ENCODE results near the gene PIGBOS1. TPM values are rescaled to one million over a fixed set of nuclear protein-coding genes. Genes with fewer than 3 reads are reported as not detected.
A peak's percentile ranks its signal among the peaks of the same experiment; 100 is the strongest.

Gene PIGBOS1
- total RNA-seq, 1 donor from 2014 or later, result 6.3 TPM

DNA sequence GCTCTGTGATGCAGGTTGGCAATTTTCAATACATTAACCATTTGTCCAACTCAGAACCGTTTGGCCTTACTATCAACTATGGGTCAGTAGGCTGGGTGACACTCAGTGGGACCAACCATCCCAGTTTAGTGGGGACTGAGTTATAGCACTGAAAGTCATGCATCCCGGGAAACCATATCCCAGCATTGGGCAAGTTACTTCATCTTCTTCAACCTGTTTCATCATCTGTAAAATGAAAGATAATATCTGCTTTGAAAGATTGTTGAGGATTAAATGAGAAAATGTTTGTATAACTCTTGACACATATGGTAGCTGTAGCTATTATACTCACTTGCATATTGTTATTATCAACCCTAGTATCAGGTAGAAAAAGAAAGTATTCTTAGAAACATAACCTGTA is 41.2 kb downstream of the PIGBOS1 start:
- no peak for ATAC-seq
- intact Hi-C loops (cut with micrococcal nuclease), result no loop called here
- DNase-seq, result no peak

DNA sequence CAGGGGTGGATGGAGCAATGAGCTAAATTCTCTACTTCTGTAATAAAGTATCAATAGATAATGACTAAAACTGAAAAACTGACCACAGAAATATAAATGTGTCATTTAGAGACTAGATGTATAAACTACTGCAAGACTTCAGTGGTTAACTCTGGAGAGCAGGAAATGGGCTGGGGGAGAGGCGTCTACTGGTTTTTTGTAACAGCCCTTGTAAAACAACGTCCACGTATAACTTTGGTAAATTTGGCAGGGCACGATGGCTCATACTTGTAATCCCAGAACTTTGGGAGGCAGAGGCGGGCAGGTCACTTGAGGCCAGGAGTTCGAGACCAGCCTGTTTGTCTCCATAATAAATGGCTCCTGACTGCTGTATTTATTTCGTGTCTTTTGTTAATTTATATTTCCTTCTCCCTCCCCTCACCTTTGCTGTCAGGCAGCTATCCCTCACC is 41.8 kb downstream of the PIGBOS1 start:
- ATAC-seq (no peak), DNase-seq (no peak)
- intact Hi-C loops (cut with micrococcal nuclease), result no loop called here

DNA sequence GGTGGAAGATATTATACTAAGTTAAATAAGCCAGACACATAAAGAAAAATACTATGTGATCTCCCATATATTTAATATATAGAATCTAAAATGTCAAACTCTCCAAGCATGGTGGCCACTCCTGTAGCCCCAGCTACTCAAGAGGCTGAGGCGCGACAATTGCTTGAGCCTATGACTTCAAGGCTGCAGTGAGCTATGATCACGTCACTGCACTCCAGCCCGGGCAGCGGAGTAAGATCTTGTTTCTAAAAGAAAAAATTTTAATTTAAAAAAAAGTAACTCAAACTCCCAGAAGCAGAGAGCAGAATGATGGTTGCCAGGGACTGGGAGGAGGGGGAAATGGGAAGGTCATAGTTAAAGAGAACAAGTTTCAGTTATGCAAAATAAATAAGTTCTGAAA is 42.6 kb downstream of the PIGBOS1 start:
- DNase-seq, result no peak
- ATAC-seq, result no peak
- intact Hi-C loops (cut with micrococcal nuclease), result no loop called here

DNA sequence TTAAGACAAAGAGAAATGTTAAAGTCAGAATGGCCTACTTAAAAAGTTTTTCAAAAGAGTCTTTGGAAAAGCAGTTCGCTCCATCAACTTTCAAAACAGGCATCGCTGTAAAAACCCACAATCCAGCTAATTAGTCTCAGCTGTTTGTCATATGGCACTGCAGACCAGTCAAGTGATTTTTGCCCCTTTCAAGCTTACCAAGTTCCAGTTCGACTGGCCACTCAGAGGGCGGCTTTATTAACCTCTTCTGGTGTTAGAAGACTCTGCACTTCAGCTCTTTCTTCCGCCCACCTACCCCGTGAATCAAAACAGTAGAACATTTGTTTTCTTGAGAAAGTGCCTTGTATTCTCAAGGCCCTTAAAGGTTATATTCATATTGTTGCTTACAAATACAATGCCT is 48.6 kb downstream of the PIGBOS1 start:
- intact Hi-C loops (cut with micrococcal nuclease), result no loop called here
- no peak for DNase-seq
- ATAC-seq, result no peak

DNA sequence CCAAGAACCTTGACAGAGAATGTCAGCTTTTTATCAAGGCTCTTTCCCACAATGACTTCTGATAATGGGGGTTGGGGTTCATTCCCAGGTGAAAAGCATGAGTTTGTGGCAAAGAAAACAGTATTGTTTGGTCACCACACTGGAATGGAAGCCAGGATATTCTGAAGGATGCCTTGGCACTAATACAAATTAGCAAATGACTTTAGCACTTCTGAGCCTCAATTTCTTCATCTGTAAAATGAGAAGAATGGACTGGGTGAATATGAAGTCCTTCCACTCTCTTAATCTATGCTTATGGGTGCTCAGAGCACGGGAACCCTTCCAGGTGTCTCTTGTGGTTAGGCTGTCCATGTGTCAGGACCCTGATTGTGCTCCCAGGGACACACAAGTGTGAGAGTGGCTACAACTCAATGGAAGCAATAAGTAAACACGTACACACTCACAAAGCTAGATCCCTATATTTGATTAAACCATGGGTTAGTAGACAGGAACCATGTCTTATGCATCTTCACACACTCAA is 50.7 kb downstream of the PIGBOS1 start:
- DNase-seq, result no peak
- ATAC-seq, result no peak
- intact Hi-C loops (cut with micrococcal nuclease), result no loop called here

DNA sequence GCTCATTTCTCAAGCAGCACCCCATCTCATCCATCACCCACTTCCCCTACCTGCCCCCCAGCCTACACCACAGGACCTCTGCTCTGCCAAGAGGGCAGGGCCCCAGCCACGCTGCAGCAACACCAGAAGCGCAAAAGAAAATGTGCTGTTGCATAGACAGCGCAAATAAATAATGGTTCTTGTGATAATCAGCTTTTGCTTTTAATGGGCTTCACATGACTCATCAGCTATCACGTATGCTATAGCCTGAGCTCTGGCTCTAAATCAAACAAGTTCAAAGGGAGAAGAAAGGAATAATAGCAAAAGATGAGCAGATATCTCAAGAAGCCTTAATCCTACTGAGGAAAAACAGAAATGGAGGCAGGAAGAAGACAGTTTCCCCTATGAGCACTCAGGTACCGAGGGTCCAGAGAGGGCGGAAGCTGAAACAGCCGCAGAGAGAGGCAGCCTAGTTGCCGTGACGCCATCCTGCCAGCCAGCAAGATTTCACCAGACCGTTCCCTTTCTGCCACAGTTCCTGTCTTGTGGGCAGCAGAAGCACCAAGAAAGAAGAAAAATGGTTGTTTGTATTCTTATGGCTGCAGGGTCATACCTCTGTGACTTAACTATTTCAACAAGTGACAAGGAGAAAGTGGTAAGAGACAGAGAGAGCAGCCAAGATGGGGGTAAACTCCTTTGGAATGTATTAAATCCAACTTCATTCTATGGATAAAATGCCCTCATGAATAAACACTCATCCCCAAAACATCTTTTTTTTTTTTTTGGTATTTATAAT is 51.3 kb downstream of the PIGBOS1 start:
- ATAC-seq (peak; percentile 47), DNase-seq (peak; percentile 52)
- intact Hi-C loops (cut with micrococcal nuclease), result no loop called here

Other genes starting within 250 kb of the PIGBOS1 start
- 47.0 TPM for gene RSL24D1, start 122.2 kb downstream of the PIGBOS1 start, total RNA-seq
- 5.7 TPM for gene RAB27A, start 29.3 kb downstream of the PIGBOS1 start, total RNA-seq
- gene PIGB, start 99 bp upstream of the PIGBOS1 start, total RNA-seq, result 4.2 TPM
- 82.5 TPM for gene CCPG1, start 89.2 kb upstream of the PIGBOS1 start, total RNA-seq
- 7.2 TPM for gene PIERCE2, start 89.4 kb upstream of the PIGBOS1 start, total RNA-seq
- 0.79 TPM for gene DNAAF4, start 189.1 kb upstream of the PIGBOS1 start, total RNA-seq